HG02852 (cell line): ENCODE results near the gene CBFA2T2.
"Not testable (repeated sequence)": the region's sequence is repeated elsewhere in the genome, so short reads cannot be mapped to it uniquely, and the experiment has no call there.

Experiments used
- ATAC-seq: cut with Tn5 transposase; IDR thresholded peaks from one replicate; pipeline ENCODE4 v1.9.1; 2021; ENCODE audit warnings: mild to moderate bottlenecking, moderate library complexity; ENCODE audit not compliant: unreplicated experiment

CBFA2T2 gene

DNA sequence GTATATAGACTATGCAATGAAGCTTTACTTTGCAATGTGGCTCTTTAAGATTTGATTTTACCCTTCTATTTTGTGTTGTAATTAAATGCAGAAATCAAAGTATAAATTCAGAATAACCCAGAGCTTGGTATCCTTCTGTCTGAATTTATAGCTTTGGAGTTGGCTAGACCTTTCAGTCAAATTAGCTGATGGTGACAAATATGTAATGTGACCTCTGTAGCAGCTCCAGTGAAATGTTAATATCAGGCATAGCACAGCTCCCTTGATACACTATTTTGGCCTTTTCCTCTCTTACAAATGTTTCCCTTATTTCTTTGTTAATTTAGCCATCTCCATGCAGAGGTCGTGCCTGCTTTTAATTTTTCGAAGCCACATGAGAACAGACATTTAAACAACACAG is 11.1 kb downstream of the CBFA2T2 start:
- no peak for ATAC-seq

- no peak for ATAC-seq
These were observed 13.7 kb downstream of the CBFA2T2 start for GRCh38 chr20:33503564-33503963.

- no peak for ATAC-seq
These were observed 16.7 kb downstream of the CBFA2T2 start for GRCh38 chr20:33506576-33506975.

DNA sequence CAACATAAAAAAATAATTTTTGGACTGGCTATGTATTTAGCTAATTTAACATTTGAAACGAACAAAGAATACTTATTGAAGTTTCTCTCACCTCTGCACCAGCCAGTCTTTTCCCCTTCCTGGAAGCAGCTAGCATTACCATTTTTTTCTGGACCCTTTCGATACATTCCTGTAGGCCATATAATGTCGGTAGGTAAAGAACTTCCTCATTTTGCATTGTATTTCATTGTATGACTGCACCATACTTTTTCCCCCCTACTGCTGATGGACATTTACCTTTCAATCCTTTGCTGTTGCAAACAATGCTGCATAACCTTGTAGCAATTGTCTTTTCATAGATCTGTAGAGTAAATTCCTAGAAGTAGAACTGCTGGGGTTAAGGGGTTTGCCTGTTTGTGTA is 17.6 kb downstream of the CBFA2T2 start:
- no peak for ATAC-seq

DNA sequence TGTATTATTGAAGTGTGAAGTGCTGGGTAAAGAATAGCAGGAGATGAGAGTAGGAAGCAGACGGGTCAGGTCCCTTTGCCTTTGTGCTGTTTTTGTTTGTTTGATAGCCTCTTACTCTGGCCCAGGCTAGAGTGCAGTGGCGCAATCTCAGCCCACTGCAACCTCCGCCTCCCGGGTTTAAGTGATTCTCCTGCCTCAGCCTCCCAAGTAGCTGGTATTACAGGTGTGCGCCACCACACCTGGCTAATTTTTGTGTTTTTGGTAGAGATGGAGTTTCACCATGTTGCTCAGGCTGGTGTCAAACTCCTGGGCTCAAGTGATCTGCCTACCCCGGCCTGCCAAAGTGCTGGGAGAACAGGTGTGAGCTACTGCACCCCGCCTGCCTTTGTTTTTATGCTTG is 18.1 kb downstream of the CBFA2T2 start:
- not testable (repeated sequence) for ATAC-seq

GRCh38 chr20:33509057-33509456 is 19.2 kb downstream of the CBFA2T2 start:
- not testable (repeated sequence) for ATAC-seq

GRCh38 chr20:33511876-33512275 is 22.0 kb downstream of the CBFA2T2 start:
- ATAC-seq: not testable (repeated sequence)

- ATAC-seq: no peak
These were observed 25.8 kb downstream of the CBFA2T2 start for GRCh38 chr20:33515569-33516216.

- no peak for ATAC-seq
These were observed 27.0 kb downstream of the CBFA2T2 start for GRCh38 chr20:33516882-33517281.

DNA sequence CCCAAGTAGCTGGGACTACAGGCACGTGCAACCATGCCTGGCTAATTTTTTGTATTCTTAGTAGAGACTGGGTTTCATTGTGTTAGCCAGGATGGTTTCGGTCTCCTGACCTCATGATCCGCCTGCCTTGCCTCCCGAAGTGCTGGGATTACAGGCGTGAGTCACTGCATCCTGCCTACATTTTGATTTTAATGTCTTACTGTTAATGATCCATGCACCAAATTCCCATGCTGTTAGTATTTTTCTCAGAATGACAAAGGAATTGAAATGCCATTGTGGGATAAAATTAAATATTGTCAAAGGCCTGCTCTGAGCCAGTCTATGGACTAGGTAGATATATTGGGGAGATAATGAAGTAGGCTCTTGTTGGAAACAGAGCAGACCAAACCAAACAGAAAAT is 28.2 kb downstream of the CBFA2T2 start:
- no peak for ATAC-seq

GRCh38 chr20:33521461-33521860 is 31.6 kb downstream of the CBFA2T2 start:
- no peak for ATAC-seq

- ATAC-seq: no peak
These were observed 32.4 kb downstream of the CBFA2T2 start for GRCh38 chr20:33522256-33522820.

DNA sequence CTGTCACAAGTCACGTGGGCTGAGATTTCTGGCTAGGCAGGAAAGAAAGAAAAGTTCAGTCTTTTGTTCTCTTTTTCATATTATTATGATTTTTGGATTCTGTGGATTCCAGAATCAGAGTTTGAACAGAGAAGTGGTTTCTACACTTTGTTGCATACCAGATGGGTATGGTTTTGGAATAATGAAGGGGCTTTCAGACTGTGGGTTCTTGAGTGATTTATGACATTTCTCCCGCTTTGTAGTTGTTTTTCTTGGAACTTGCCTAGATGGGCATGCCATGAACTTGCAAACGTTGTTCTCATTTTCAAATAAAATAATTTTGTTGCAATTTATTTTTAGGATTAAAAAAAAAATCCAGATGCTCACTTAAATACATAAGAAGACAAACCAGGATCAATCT is 34.4 kb downstream of the CBFA2T2 start:
- no peak for ATAC-seq

DNA sequence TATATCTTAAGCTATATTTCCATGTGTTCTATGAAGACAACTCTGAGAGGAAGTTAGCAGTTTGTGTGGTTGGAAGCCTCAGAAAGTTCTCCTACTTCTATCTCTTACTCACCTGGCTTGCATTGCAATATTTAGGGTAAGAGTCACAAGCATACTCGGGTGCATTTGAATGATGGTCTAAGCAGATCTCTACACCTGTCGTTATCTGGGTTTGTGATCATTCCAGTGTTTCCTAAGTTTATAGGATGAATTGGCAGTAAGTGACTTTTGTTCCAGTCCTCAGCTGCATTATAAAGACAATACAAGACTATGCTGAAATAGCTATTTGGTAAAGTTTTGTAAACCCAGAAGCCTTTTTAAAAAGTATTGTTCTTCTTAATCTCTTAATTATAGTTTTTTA is 36.9 kb downstream of the CBFA2T2 start:
- no peak for ATAC-seq

DNA sequence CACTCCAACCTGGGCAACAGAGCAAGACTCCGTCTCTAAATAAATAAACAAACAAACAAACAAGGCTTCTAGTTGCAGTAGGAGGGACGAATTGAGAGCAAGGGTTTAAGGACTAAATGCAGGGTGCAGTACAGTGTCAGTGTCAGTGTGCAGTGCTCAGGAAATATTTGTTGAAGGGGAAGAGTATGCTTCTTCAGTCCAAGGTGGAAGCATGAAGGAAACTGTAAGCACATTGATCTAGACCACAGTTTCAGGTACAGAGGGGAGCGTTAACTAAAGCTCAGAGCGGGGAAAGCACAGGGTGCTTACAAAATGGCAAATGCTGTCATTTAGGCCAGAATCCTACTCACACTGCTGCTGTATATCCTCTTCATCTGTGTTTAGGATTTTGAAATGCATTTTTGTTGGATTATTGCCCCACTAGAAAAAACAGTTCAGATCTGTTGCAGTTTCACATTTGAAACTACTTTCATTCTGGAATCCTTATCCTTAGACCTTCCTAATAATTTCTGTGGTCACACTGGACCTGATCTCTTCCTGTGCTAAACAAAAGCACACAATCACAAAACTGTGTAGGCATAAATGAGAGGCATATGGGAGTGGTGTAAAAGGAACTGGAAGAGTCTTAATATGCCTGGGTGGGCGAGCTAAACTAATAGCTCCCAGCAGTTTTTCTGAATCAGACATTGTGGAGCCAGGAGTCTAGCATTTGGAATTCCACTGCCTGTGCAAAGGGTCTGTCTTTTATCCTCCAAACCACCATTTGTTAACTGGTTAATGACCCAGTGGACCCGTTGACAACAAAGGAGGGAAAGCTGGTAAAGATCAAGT is 41.4 kb downstream of the CBFA2T2 start:
- ATAC-seq: no peak

DNA sequence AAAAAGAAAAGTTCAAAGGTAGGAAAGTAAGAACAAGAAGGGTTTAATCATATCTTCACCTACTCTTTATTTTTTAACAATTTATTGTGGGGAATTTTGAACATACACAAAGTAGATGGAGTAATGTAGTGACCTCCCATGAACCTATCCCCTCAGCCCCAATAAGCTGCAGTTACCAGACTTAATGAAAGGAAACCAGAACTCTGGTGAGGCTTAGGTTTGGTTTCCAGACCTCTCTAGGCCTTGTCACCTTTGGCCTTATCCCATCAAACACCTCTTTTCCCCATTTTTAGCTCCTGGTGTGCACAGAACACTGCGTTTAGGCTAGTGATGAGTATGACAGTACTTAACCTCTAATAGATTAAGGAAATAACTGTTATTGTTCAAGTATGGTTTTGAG is 42.0 kb downstream of the CBFA2T2 start:
- ATAC-seq: no peak

- ATAC-seq: no peak
These were observed 43.0 kb downstream of the CBFA2T2 start for GRCh38 chr20:33532753-33533459.

GRCh38 chr20:33535717-33536116 is 45.8 kb downstream of the CBFA2T2 start:
- ATAC-seq: not testable (repeated sequence)

DNA sequence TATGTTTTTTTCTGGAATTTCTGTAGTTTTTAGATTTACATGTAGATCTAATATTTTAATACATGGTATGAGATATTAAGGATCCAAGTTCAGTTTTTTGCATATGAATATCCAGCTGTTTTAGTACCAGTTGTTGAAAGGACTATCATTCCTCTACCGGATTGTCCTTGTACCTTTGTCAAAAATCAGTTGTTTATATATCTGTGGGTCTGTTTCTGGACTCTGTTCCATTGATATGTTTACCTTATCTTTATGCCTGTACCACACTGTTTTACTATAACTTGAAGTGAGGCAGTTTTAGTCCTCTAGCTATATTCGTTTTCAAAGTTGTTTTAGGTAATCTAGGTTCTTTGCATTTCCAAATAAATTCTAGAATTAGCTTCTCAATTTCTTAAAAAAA is 47.7 kb downstream of the CBFA2T2 start:
- ATAC-seq: no peak

GRCh38 chr20:33539129-33539528 is 49.2 kb downstream of the CBFA2T2 start:
- ATAC-seq: no peak

- no peak for ATAC-seq
These were observed 50.5 kb downstream of the CBFA2T2 start for GRCh38 chr20:33540427-33540826.
